ENCODE measurements around the gene GPR161. TPM values are rescaled to one million over a fixed set of nuclear protein-coding genes. Genes with fewer than 3 reads are reported as not detected.

The GPR161 gene
- total and polyA plus RNA-seq, 2 experiments from 2014 or later, result 7.9 to 11.6 TPM

GRCh38 chr1:168042362-168042761 is 94.4 kb downstream of the GPR161 start:
- H3K36me3 Mint-ChIP-seq (ENCODE audit: low read depth), result no peaks in the 10 kb centered on the region
- no peak overlapping the region for H3K4me3 ChIP-seq
- H3K4me2 ChIP-seq, result no peak overlapping the region
- no peaks in the 10 kb centered on the region for H3K9me2 ChIP-seq (ENCODE audit: insufficient read depth)
- H4K20me1 ChIP-seq (replicated peaks; ENCODE audit: insufficient read depth), result no peaks in the 10 kb centered on the region
- H3K36me3 ChIP-seq (ENCODE audit: insufficient read depth), result peaks cover 6% of the 10 kb centered on the region; the same call in 1 of the 2 replicates
- H3F3A ChIP-seq (replicated peaks; ENCODE audit: low read depth), result no peaks in the 10 kb centered on the region
- no peak for DNase-seq (ENCODE audit: low spot score)
- no peak overlapping the region for H3K27ac ChIP-seq (ENCODE audit: low read depth)
- no peak overlapping the region for H3K27ac Mint-ChIP-seq
- no peak overlapping the region for H3K4me3 Mint-ChIP-seq
- no peak for ATAC-seq
- H3K4me1 ChIP-seq (ENCODE audit: insufficient read depth), result no peaks in the 10 kb centered on the region
- H3K4me1 Mint-ChIP-seq, result peaks cover 6% of the 10 kb centered on the region; the same call in 2 of the 3 replicates
- no peaks in the 10 kb centered on the region for H3K27me3 ChIP-seq (ENCODE audit: insufficient read depth)
- TF ChIP-seq ETS1 (IDR thresholded peaks at IDR 0.05), result no peak
- no peak for TF ChIP-seq ZNF462 (CRISPR knock-in tag; IDR thresholded peaks at IDR 0.05)
- TF ChIP-seq CREB1 (CRISPR knock-in tag; IDR thresholded peaks at IDR 0.05; ENCODE audit: low read depth), result no peak
- no peak for TF ChIP-seq JUNB (IDR thresholded peaks at IDR 0.05; ENCODE audit: unreplicated experiment)
- no peak for TF ChIP-seq ZNF114 (CRISPR knock-in tag; IDR thresholded peaks at IDR 0.05)
- TF ChIP-seq CTCF (conservative IDR thresholded peaks at IDR 0.05; ENCODE audit: low read depth in 2 of 2), result no peak
- no peak for TF ChIP-seq NANOG (IDR thresholded peaks at IDR 0.05; ENCODE audit: borderline replicate concordance)
- TF ChIP-seq REST (IDR thresholded peaks at IDR 0.05; ENCODE audit: unreplicated experiment), result no peak
- no peak for TF ChIP-seq EZH2 (IDR thresholded peaks at IDR 0.05; ENCODE audit: low read depth, unreplicated experiment)
- no peak for TF ChIP-seq ZNF331 (CRISPR knock-in tag; IDR thresholded peaks at IDR 0.05; ENCODE audit: low read depth)
- no peak for TF ChIP-seq STAT1 (IDR thresholded peaks at IDR 0.05; ENCODE audit: unreplicated experiment)
- TF ChIP-seq POLR2AphosphoS5 (IDR thresholded peaks at IDR 0.05; ENCODE audit: low read depth), result no peak
- TF ChIP-seq EZH2phosphoT487 (IDR thresholded peaks at IDR 0.05; ENCODE audit: unreplicated experiment), result no peak
- peaks cover 2% of the 10 kb centered on the region for H3K27me3 Mint-ChIP-seq (ENCODE audit: insufficient read depth, low read depth, poor library complexity)
- no peaks in the 10 kb centered on the region for H3K9me3 Mint-ChIP-seq
- no peak overlapping the region for H2AFZ ChIP-seq
- no peaks in the 10 kb centered on the region for H3K79me2 ChIP-seq (replicated peaks; ENCODE audit: insufficient read depth)
